Measurements from ENCODE around the gene FAM181B.

DNA sequence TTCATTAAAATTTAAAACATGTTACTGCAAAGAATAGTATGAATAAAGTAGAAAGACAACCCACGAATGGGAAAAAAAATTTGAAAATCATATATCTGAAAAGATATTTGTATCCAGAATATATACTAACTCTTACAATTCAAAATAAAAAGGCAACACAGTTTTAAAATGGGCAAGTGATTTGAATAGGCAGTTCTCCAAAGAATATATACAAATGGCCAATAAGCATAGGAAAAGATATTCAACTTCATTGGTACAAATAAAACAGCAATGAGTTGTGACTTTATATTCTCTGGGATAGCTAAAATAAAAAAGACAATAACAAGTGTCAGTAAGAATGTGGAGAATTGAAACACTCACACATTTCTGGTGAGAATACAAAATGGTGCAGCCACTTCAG, 41.6 kb upstream of the FAM181B start:
- no peak for TF ChIP-seq EZH2 (IDR thresholded peaks at IDR 0.05; ENCODE audit: low read length)
- TF ChIP-seq, protein P1, sequence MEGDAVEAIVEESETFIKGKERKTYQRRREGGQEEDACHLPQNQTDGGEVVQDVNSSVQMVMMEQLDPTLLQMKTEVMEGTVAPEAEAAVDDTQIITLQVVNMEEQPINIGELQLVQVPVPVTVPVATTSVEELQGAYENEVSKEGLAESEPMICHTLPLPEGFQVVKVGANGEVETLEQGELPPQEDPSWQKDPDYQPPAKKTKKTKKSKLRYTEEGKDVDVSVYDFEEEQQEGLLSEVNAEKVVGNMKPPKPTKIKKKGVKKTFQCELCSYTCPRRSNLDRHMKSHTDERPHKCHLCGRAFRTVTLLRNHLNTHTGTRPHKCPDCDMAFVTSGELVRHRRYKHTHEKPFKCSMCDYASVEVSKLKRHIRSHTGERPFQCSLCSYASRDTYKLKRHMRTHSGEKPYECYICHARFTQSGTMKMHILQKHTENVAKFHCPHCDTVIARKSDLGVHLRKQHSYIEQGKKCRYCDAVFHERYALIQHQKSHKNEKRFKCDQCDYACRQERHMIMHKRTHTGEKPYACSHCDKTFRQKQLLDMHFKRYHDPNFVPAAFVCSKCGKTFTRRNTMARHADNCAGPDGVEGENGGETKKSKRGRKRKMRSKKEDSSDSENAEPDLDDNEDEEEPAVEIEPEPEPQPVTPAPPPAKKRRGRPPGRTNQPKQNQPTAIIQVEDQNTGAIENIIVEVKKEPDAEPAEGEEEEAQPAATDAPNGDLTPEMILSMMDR (optimal IDR thresholded peaks at IDR 0.05 in 1 of 3, IDR thresholded peaks at IDR 0.05 in 1 of 3, conservative IDR thresholded peaks at IDR 0.05 in 1 of 3; ENCODE audit: extremely low read depth in 1 of 3, insufficient read depth in 2 of 3, low read length in 3 of 3), result no peak
